ENCODE measurements around the gene FASN. TPM values are rescaled to one million over a fixed set of nuclear protein-coding genes. Genes with fewer than 3 reads are reported as not detected.
A peak's percentile ranks its signal among the peaks of the same experiment; 100 is the strongest.

The FASN gene
- total and polyA plus RNA-seq, 2 of the 13 experiments (the other 11 are each of a cell fraction or from before 2014, with no cell fraction given) = 51.7 to 101 TPM

DNA sequence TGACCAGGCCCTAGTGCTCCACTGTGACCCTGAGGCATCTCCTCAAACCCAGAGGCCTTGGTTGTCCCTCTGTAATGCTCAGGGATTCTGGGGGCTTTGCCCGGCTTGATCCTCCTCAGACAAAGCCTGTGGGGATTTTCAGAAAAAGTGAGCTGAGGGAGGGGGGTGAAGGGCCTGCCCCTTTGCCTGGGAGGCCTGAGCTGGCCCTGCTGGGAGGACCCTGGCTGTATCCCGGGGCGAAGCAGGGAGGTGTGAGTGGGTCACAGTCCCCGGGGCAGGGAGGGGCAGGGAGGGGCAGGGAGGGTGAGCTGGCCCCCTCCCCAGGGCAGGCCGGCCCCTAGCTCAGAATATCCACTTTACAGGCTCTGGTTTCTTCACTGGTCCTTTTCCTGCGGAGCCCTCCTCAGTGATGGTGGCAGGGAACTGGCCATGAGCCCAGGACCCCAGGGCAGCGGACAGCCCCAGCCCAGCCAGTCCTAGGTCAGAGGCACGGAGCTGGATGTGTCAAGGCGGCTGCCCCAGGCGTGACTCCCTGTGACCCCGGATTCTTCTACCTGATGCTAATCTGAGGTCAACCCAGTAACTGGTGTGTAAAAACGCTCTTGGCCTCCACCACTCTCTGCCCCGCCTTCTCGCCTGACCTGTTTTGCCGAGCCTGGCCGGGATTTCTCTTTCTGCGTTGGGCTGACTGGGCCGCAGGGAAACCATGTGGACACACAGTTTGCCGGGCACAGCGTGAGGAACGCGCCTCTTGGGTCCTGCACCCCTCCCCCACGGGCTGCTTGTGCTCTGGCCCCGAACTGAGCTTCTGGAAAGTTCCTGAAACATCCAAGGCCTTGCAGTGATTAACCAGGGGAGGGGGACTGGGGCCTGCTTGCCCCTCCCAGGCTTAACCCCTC is 5.8 kb upstream of the FASN start (continued):
- TF ChIP-seq GLI4 (CRISPR knock-in tag; IDR thresholded peaks at IDR 0.05; ENCODE audit: borderline replicate concordance) (no peak), MYC (CRISPR knock-in tag; IDR thresholded peaks at IDR 0.05; ENCODE audit: borderline replicate concordance) (peak; percentile 95), ZNF253 (CRISPR knock-in tag; IDR thresholded peaks at IDR 0.05; ENCODE audit: borderline replicate concordance) (peak; percentile 78; the same call in 1 of the 2 replicates), ZNF33B (CRISPR knock-in tag; IDR thresholded peaks at IDR 0.05) (peak; percentile 46; the same call in 1 of the 2 replicates), ZNF564 (CRISPR knock-in tag; IDR thresholded peaks at IDR 0.05) (peak; percentile 91), HNRNPLL (IDR thresholded peaks at IDR 0.05; ENCODE audit: low read depth, low read length, poor library complexity, severe bottlenecking) (peak; percentile 68), AHR (CRISPR knock-in tag; IDR thresholded peaks at IDR 0.05) (peak; percentile 55), IKZF4 (CRISPR knock-in tag; IDR thresholded peaks at IDR 0.05; ENCODE audit: borderline replicate concordance, low read depth, not compliant biosample characterization) (no peak), FOXO1 (CRISPR knock-in tag; IDR thresholded peaks at IDR 0.05) (peak; percentile 54; the same call in 1 of the 2 replicates), KMT2B (CRISPR knock-in tag; IDR thresholded peaks at IDR 0.05) (no peak), GATA4 (IDR thresholded peaks at IDR 0.05; ENCODE audit: borderline replicate concordance, low read depth) (no peak), KLF6 (CRISPR knock-in tag; IDR thresholded peaks at IDR 0.05) (peak; percentile 66; the same call in 1 of the 2 replicates), ZNF572 (CRISPR knock-in tag; IDR thresholded peaks at IDR 0.05) (no peak), SOX6 (IDR thresholded peaks at IDR 0.05) (no peak), SOX6 (CRISPR knock-in tag; IDR thresholded peaks at IDR 0.05) (peak; percentile 91), POLR2AphosphoS2 (IDR thresholded peaks at IDR 0.05; ENCODE audit: low read depth, low read length) (no peak), KMT2A (CRISPR knock-in tag; IDR thresholded peaks at IDR 0.05) (peak; percentile 78; the same call in 1 of the 2 replicates), MTF1 (CRISPR knock-in tag; IDR thresholded peaks at IDR 0.05) (no peak), KDM1A (CRISPR knock-in tag; IDR thresholded peaks at IDR 0.05) (no peak), ZBTB21 (CRISPR knock-in tag; IDR thresholded peaks at IDR 0.05) (peak; percentile 38; the same call in 1 of the 2 replicates)
- TF ChIP-seq, protein P1, sequence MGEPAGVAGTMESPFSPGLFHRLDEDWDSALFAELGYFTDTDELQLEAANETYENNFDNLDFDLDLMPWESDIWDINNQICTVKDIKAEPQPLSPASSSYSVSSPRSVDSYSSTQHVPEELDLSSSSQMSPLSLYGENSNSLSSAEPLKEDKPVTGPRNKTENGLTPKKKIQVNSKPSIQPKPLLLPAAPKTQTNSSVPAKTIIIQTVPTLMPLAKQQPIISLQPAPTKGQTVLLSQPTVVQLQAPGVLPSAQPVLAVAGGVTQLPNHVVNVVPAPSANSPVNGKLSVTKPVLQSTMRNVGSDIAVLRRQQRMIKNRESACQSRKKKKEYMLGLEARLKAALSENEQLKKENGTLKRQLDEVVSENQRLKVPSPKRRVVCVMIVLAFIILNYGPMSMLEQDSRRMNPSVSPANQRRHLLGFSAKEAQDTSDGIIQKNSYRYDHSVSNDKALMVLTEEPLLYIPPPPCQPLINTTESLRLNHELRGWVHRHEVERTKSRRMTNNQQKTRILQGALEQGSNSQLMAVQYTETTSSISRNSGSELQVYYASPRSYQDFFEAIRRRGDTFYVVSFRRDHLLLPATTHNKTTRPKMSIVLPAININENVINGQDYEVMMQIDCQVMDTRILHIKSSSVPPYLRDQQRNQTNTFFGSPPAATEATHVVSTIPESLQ (CRISPR knock-in tag; conservative IDR thresholded peaks at IDR 0.05) = no peak
- TF ChIP-seq, protein P2, sequence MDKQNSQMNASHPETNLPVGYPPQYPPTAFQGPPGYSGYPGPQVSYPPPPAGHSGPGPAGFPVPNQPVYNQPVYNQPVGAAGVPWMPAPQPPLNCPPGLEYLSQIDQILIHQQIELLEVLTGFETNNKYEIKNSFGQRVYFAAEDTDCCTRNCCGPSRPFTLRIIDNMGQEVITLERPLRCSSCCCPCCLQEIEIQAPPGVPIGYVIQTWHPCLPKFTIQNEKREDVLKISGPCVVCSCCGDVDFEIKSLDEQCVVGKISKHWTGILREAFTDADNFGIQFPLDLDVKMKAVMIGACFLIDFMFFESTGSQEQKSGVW (CRISPR knock-in tag; IDR thresholded peaks at IDR 0.05; ENCODE audit: borderline replicate concordance) = no peak
- TF ChIP-seq, protein P3, sequence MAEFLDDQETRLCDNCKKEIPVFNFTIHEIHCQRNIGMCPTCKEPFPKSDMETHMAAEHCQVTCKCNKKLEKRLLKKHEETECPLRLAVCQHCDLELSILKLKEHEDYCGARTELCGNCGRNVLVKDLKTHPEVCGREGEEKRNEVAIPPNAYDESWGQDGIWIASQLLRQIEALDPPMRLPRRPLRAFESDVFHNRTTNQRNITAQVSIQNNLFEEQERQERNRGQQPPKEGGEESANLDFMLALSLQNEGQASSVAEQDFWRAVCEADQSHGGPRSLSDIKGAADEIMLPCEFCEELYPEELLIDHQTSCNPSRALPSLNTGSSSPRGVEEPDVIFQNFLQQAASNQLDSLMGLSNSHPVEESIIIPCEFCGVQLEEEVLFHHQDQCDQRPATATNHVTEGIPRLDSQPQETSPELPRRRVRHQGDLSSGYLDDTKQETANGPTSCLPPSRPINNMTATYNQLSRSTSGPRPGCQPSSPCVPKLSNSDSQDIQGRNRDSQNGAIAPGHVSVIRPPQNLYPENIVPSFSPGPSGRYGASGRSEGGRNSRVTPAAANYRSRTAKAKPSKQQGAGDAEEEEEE (CRISPR knock-in tag; IDR thresholded peaks at IDR 0.05; ENCODE audit: borderline replicate concordance) = no peak
- TF ChIP-seq, protein P4, sequence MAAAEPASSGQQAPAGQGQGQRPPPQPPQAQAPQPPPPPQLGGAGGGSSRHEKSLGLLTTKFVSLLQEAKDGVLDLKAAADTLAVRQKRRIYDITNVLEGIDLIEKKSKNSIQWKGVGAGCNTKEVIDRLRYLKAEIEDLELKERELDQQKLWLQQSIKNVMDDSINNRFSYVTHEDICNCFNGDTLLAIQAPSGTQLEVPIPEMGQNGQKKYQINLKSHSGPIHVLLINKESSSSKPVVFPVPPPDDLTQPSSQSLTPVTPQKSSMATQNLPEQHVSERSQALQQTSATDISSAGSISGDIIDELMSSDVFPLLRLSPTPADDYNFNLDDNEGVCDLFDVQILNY (CRISPR knock-in tag; conservative IDR thresholded peaks at IDR 0.05) = no peak
- TF ChIP-seq, protein P5, sequence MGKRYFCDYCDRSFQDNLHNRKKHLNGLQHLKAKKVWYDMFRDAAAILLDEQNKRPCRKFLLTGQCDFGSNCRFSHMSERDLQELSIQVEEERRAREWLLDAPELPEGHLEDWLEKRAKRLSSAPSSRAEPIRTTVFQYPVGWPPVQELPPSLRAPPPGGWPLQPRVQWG (CRISPR knock-in tag; IDR thresholded peaks at IDR 0.05; ENCODE audit: borderline replicate concordance, low read depth) = no peak

Data from HepG2 (cell line).